A673 (cell line): Measurements from ENCODE around the gene GRID2.

Experiments used
- EZH2 ChIP-seq: fragments of 200-600 bp; sonication (generic); IDR thresholded peaks from 2 replicates; pipeline ENCODE4 v1.6.1; 2017; ENCODE audit warnings: borderline replicate concordance, low read depth, mild to moderate bottlenecking, mixed read lengths, antibody characterized with exemption, low read length; ENCODE audit not compliant: poor library complexity, severe bottlenecking
- TF ChIP-seq, protein P1 (sequence below): fragments of 300-800, 200-600 bp; sonication (generic); conservative IDR thresholded peaks from 2 replicates; pipeline ENCODE4 v1.5.1; 2017; ENCODE audit warnings: low read depth, mild to moderate bottlenecking, antibody characterized with exemption, low read length, moderate library complexity, mixed read lengths

DNA sequence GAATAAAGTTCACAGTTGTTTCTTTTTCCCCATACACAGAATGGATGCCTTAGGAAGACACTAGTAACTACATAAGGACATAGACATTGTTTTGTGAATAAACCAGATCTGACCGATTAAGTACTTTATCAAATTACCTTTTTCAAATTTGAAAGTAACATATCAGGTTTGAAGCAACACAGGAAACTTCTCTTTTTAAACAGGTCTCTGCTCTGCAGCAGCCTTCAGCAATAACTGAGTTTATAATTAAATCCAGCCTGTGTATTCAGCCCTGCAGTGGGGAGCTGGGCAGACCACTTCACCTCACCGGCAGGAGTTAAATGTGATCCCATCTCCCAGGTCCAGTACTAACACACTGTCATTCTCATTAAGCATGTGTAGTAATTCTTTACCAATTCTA lies 1456.5 kb downstream of the GRID2 start:
- TF ChIP-seq, protein P1, sequence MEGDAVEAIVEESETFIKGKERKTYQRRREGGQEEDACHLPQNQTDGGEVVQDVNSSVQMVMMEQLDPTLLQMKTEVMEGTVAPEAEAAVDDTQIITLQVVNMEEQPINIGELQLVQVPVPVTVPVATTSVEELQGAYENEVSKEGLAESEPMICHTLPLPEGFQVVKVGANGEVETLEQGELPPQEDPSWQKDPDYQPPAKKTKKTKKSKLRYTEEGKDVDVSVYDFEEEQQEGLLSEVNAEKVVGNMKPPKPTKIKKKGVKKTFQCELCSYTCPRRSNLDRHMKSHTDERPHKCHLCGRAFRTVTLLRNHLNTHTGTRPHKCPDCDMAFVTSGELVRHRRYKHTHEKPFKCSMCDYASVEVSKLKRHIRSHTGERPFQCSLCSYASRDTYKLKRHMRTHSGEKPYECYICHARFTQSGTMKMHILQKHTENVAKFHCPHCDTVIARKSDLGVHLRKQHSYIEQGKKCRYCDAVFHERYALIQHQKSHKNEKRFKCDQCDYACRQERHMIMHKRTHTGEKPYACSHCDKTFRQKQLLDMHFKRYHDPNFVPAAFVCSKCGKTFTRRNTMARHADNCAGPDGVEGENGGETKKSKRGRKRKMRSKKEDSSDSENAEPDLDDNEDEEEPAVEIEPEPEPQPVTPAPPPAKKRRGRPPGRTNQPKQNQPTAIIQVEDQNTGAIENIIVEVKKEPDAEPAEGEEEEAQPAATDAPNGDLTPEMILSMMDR = no peak
- no peak for TF ChIP-seq EZH2
